Erythroblast (primary cell): Measurements from ENCODE around the gene KCNT2.

Experiments used
- GATA1 ChIP-seq: IDR thresholded peaks from 2 replicates; pipeline ENCODE4 v1.6.1; 2011; ENCODE audit warnings: low read depth, mild to moderate bottlenecking, control low read depth, low read length, moderate library complexity
- POLR2A ChIP-seq: IDR thresholded peaks from 2 replicates; pipeline ENCODE4 v1.6.1; 2011; ENCODE audit warnings: mild to moderate bottlenecking, low read length

DNA sequence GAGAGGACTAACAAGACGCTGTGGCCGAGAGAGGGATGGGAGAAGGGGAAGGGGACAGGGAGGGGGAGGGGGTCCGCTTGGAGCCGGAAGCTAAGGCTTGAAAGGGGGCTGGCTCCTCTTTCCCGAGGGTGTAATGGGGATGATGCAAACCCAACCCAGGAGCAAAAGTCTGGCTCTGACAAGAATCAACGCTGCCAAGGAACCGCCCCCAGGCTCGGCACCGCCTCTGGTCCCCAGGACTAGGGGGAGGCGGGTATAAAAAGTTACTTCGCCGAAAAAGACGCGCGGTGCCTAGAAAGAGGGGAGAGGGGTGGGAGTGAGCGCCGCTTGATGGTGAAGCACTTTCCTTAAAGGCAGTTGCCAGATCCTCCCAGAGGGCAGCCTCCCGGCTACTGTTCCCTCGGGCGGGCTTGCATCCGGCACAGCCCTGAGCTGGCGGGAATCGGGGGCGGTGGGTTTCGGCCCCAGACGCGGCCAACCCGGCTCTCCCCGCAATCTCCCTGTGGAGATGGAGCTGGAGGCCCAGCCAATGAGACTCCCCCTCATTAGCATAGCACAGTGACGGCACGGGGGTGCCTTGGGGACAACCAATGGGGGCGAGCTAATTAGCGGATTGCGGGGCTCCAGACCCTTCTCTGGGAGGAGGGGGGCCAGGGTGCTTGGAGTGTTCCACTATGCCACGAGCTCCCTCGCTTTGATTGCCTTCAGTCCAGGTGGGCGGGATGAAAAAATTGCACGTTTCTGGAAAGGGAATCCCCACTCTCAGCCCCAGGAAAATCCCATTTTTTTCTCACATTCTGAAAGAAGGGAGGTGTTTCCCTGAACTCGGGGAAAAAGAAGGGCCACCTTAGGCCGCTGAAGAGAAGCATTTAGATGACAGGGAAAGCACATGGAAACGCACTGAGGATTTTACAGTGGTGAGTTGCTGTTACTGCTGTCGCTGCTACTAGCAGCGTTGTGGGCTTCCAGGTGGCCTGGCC, at the start of gene KCNT2:
- TF ChIP-seq POLR2A = no peak
- no peak for TF ChIP-seq GATA1
